ENCODE results near the gene TBC1D22A.

GRCh38 chr22:47030143-47030661, 267.8 kb downstream of the TBC1D22A start:
- no peak for TF ChIP-seq CTCF (IDR thresholded peaks at IDR 0.05)
- TF ChIP-seq EP300 (IDR thresholded peaks at IDR 0.05): no peak
- TF ChIP-seq POLR2AphosphoS5 (IDR thresholded peaks at IDR 0.05): no peak
